ENCODE results near the gene SORL1. TPM values are rescaled to one million over a fixed set of nuclear protein-coding genes. Genes with fewer than 3 reads are reported as not detected.
A peak's percentile ranks its signal among the peaks of the same experiment; 100 is the strongest.

The SORL1 gene
- total and polyA plus RNA-seq, 2 of the 13 experiments (the other 11 are each of a cell fraction or from before 2014, with no cell fraction given), result 21.3 to 148 TPM

- TF ChIP-seq TEF (CRISPR knock-in tag; IDR thresholded peaks at IDR 0.05) (no peak), GFI1 (CRISPR knock-in tag; IDR thresholded peaks at IDR 0.05; ENCODE audit: borderline replicate concordance) (peak; percentile 29; the same call in 1 of the 2 replicates), ZMYM4 (CRISPR knock-in tag; IDR thresholded peaks at IDR 0.05) (peak; percentile 63; the same call in 1 of the 2 replicates), ZBTB38 (CRISPR knock-in tag; IDR thresholded peaks at IDR 0.05) (peak; percentile 63; the same call in 1 of the 2 replicates), ZNF552 (CRISPR knock-in tag; IDR thresholded peaks at IDR 0.05; ENCODE audit: borderline replicate concordance) (no peak), GPN1 (CRISPR knock-in tag; IDR thresholded peaks at IDR 0.05; ENCODE audit: borderline replicate concordance) (no peak), HDAC1 (CRISPR knock-in tag; IDR thresholded peaks at IDR 0.05) (0 out of 2 replicates have a peak, but pooled peaks have one; percentile 28), ZNF264 (CRISPR knock-in tag; IDR thresholded peaks at IDR 0.05) (no peak), NCOA5 (CRISPR knock-in tag; IDR thresholded peaks at IDR 0.05) (no peak), ZMYM3 (CRISPR knock-in tag; IDR thresholded peaks at IDR 0.05) (peak; percentile 21; the same call in 1 of the 2 replicates), ATRX (CRISPR knock-in tag; IDR thresholded peaks at IDR 0.05; ENCODE audit: borderline replicate concordance) (no peak), ZFX (CRISPR knock-in tag; IDR thresholded peaks at IDR 0.05; ENCODE audit: low read depth) (no peak), ZFP91 (CRISPR knock-in tag; IDR thresholded peaks at IDR 0.05; ENCODE audit: borderline replicate concordance) (no peak), SIX4 (CRISPR knock-in tag; IDR thresholded peaks at IDR 0.05) (no peak), HBP1 (CRISPR knock-in tag; IDR thresholded peaks at IDR 0.05; ENCODE audit: low read depth) (no peak), HNF4A (CRISPR knock-in tag; IDR thresholded peaks at IDR 0.05) (peak; percentile 55), ZNF256 (CRISPR knock-in tag; conservative IDR thresholded peaks at IDR 0.05) (no peak), ZNF687 (CRISPR knock-in tag; IDR thresholded peaks at IDR 0.05) (peak; percentile 62), PAXIP1 (CRISPR knock-in tag; conservative IDR thresholded peaks at IDR 0.05) (peak; percentile 54)
These were observed 152.0 kb downstream of the SORL1 start (continued) for GRCh38 chr11:121604152-121604551.

Data from HepG2 (cell line).